Femur (tissue), 1 donor: Measurements from ENCODE around the gene INO80E.
"Not testable (repeated sequence)": the region's sequence is repeated elsewhere in the genome, so short reads cannot be mapped to it uniquely, and the experiment has no call there.

Source experiments
- DNase-seq: peaks from one replicate; pipeline ENCODE4 v3.0.0-alpha.2; 2017

The INO80E gene

GRCh38 chr16:30010844-30011713, 15.0 kb downstream of the INO80E start, which contains the start of gene DOC2A:
Gene DOC2A (minus strand): TSS chr16:30011027. CDS start chr16:30010222, 805 bp downstream.
- no peak for DNase-seq

- no peak for DNase-seq
Measured at GRCh38 chr16:30011714-30012504, 15.9 kb downstream of the INO80E start.

- not testable (repeated sequence) for DNase-seq
Measured at GRCh38 chr16:30012598-30012997, 16.6 kb downstream of the INO80E start.

- DNase-seq = not testable (repeated sequence)
Measured at GRCh38 chr16:30015450-30015849, 19.4 kb downstream of the INO80E start.

GRCh38 chr16:30016555-30017276, 20.7 kb downstream of the INO80E start:
- DNase-seq = no peak

GRCh38 chr16:30017277-30017656, 21.2 kb downstream of the INO80E start:
- no peak for DNase-seq

GRCh38 chr16:30017937-30018336, 21.9 kb downstream of the INO80E start:
- not testable (repeated sequence) for DNase-seq

- DNase-seq = no peak
Measured at GRCh38 chr16:30018731-30019158, 22.7 kb downstream of the INO80E start.

GRCh38 chr16:30022887-30023286, 26.8 kb downstream of the INO80E start, which contains the start of gene C16orf92:
Gene C16orf92 (plus strand): TSS chr16:30023198. CDS start chr16:30023341, 143 bp downstream.
- no peak for DNase-seq

GRCh38 chr16:30023586-30023985, 27.5 kb downstream of the INO80E start:
- DNase-seq = no peak

GRCh38 chr16:30024451-30024850, 28.4 kb downstream of the INO80E start:
- DNase-seq = no peak

- DNase-seq = no peak
Measured at GRCh38 chr16:30025156-30025555, 29.1 kb downstream of the INO80E start.

GRCh38 chr16:30025574-30025973, 29.5 kb downstream of the INO80E start:
- no peak for DNase-seq

GRCh38 chr16:30026449-30026848, 30.4 kb downstream of the INO80E start:
- no peak for DNase-seq

- DNase-seq = no peak
Measured at GRCh38 chr16:30027588-30028437, 31.8 kb downstream of the INO80E start.

GRCh38 chr16:30028438-30029076, 32.5 kb downstream of the INO80E start:
- DNase-seq = peak; percentile 55

- no peak for DNase-seq
Measured at GRCh38 chr16:30030011-30030685, 34.1 kb downstream of the INO80E start.

- no peak for DNase-seq
Measured at GRCh38 chr16:30030841-30031413, 34.9 kb downstream of the INO80E start, which contains the start of gene TLCD3B. Gene TLCD3B (minus strand): TSS chr16:30031271. CDS start chr16:30030527, 744 bp downstream.

- DNase-seq = no peak
Measured at GRCh38 chr16:30031477-30031918, 35.5 kb downstream of the INO80E start.
